Measurements from ENCODE around the gene DYSF. TPM values are rescaled to one million over a fixed set of nuclear protein-coding genes. Genes with fewer than 3 reads are reported as not detected.

Gene DYSF
- total RNA-seq, 1 donor from 2014 or later, result 42.8 TPM

DNA sequence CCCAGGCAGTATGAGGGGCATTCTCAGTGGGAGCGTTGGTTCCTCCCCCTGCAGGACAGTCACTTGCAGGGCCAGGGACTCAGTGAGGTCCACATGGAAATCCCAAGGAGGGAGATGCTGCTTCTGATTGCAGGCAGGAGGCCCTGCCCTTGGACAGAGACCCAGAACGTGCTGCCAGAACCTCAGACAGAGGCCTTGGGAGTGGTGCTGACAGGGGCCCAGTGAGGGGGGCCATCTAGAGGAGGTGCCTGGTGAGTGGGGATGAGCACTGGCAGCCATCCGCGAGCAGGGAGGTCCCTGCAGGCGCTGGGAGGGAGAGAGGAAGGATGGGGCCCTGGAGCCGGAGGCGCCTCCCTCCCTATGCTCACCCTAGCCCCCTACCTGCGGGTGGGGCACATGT is 133.1 kb downstream of the DYSF start:
- no peaks in the 10 kb centered on the region for H3K36me3 ChIP-seq (ENCODE audit: control insufficient read depth, insufficient read depth, low read length)
- no peak overlapping the region for H3K4me3 ChIP-seq (ENCODE audit: low read depth, low read length)
- H3K27me3 ChIP-seq (ENCODE audit: control insufficient read depth, insufficient read depth, low read length), result no peaks in the 10 kb centered on the region
- DNase-seq (ENCODE audit: low read depth), result no peak
- TF ChIP-seq, protein P1, sequence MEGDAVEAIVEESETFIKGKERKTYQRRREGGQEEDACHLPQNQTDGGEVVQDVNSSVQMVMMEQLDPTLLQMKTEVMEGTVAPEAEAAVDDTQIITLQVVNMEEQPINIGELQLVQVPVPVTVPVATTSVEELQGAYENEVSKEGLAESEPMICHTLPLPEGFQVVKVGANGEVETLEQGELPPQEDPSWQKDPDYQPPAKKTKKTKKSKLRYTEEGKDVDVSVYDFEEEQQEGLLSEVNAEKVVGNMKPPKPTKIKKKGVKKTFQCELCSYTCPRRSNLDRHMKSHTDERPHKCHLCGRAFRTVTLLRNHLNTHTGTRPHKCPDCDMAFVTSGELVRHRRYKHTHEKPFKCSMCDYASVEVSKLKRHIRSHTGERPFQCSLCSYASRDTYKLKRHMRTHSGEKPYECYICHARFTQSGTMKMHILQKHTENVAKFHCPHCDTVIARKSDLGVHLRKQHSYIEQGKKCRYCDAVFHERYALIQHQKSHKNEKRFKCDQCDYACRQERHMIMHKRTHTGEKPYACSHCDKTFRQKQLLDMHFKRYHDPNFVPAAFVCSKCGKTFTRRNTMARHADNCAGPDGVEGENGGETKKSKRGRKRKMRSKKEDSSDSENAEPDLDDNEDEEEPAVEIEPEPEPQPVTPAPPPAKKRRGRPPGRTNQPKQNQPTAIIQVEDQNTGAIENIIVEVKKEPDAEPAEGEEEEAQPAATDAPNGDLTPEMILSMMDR (IDR thresholded peaks at IDR 0.05; ENCODE audit: insufficient read depth, low read length, poor library complexity, severe bottlenecking), result no peak

- Histone ChIP-seq H3K36me3 (ENCODE audit: control insufficient read depth, insufficient read depth, low read length) (no peaks in the 10 kb centered on the region), H3K4me3 (ENCODE audit: low read depth, low read length) (no peak overlapping the region), H3K27me3 (ENCODE audit: control insufficient read depth, insufficient read depth, low read length) (no peaks in the 10 kb centered on the region)
- no peak for DNase-seq (ENCODE audit: low read depth)
- TF ChIP-seq, protein P1 (IDR thresholded peaks at IDR 0.05; ENCODE audit: insufficient read depth, low read length, poor library complexity, severe bottlenecking), result no peak
These were observed 134.2 kb downstream of the DYSF start for GRCh38 chr2:71587509-71588073.

GRCh38 chr2:71588497-71589170 is 135.3 kb downstream of the DYSF start:
- Histone ChIP-seq H3K36me3 (ENCODE audit: control insufficient read depth, insufficient read depth, low read length) (no peaks in the 10 kb centered on the region), H3K4me3 (ENCODE audit: low read depth, low read length) (no peak overlapping the region), H3K27me3 (ENCODE audit: control insufficient read depth, insufficient read depth, low read length) (no peaks in the 10 kb centered on the region)
- DNase-seq (ENCODE audit: low read depth), result no peak
- TF ChIP-seq, protein P1 (IDR thresholded peaks at IDR 0.05; ENCODE audit: insufficient read depth, low read length, poor library complexity, severe bottlenecking), result no peak

DNA sequence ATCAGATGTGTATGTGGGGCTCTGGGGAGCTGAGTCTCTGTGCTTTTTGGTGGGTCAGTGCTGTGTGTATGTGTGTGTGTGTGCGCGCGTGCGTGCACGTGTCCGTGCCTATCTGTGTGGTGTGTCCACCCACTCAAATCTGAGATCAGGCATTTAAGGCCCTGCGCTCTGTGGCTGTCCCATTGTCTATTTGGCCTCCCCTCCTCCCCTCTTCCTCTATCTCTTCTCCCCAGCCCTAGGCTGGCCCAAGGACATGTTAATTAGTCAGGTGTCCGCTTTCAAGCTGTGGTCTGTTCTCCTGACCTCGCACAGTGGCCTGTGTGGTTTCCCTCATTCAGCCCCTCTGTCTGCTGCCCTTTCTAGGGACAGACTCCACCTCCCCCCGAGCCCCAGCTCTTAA is 136.4 kb downstream of the DYSF start:
- no peaks in the 10 kb centered on the region for H3K27me3 ChIP-seq (ENCODE audit: control insufficient read depth, insufficient read depth, low read length)
- no peaks in the 10 kb centered on the region for H3K36me3 ChIP-seq (ENCODE audit: control insufficient read depth, insufficient read depth, low read length)
- DNase-seq (ENCODE audit: low read depth), result no peak
- no peak overlapping the region for H3K4me3 ChIP-seq (ENCODE audit: low read depth, low read length)
- TF ChIP-seq, protein P1 (IDR thresholded peaks at IDR 0.05; ENCODE audit: insufficient read depth, low read length, poor library complexity, severe bottlenecking), result no peak

GRCh38 chr2:71591044-71591443 is 137.7 kb downstream of the DYSF start:
- TF ChIP-seq, protein P1 (IDR thresholded peaks at IDR 0.05; ENCODE audit: insufficient read depth, low read length, poor library complexity, severe bottlenecking), result no peak
- H3K4me3 ChIP-seq (ENCODE audit: low read depth, low read length), result no peak overlapping the region
- no peaks in the 10 kb centered on the region for H3K27me3 ChIP-seq (ENCODE audit: control insufficient read depth, insufficient read depth, low read length)
- H3K36me3 ChIP-seq (ENCODE audit: control insufficient read depth, insufficient read depth, low read length), result no peaks in the 10 kb centered on the region
- DNase-seq (ENCODE audit: low read depth), result no peak
